B cell (primary cell): ENCODE data around the gene MAEA.

Experiments
- EZH2 ChIP-seq: IDR thresholded peaks from 2 replicates; pipeline ENCODE4 v1.6.1; 2012; ENCODE audit warnings: borderline replicate concordance, low read depth, mild to moderate bottlenecking, moderate library complexity, low read length; ENCODE audit not compliant: insufficient read depth, poor library complexity, severe bottlenecking
- TF ChIP-seq, protein P1 (sequence below): fragments of 200-600 bp; IDR thresholded peaks from one replicate; pipeline ENCODE4 v1.8.0; 2022; ENCODE audit warnings: antibody characterized with exemption, mild to moderate bottlenecking

DNA sequence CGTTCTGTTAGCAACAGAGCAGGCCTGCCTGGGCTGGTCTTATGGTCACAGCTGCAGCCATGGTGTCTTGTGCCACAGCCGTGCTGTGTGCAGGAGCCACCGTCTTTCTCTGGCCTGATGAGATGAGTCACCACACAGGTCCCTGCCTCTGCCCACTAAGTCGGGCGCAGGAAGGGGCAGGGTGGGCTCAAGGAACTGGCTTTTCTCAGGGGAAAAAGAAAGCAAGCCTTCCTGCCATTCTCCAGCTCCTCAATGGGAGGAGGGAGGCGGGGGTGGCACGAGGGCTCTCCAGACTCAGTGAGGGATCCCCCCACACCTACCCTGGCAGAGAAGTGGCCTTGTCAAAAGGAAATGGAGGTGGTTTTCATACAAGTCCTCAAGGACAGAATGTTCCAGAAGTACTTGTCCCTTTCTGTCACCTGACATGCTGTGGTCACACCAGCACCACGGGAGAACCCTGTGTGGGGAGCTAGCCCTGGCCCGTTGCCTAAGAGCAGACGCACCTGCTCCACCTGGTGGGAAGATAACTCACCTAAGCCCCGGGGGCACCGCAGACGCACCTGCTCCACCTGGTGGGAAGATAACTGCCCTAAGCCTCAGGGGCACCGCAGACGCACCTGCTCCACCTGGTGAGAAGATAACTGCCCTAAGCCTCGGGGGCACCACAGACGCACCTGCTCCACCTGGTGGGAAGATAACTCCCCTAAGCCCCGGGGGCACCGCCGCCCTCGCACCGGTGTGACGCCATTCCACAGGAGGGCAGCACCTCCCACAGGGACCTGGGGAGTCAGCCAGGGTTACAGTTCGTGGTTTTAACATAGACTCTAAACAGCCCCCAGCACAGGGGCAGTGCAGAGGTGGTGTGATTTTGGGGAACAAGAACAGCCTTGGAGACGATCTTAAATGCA lies 75.8 kb downstream of the MAEA start:
- TF ChIP-seq, protein P1, sequence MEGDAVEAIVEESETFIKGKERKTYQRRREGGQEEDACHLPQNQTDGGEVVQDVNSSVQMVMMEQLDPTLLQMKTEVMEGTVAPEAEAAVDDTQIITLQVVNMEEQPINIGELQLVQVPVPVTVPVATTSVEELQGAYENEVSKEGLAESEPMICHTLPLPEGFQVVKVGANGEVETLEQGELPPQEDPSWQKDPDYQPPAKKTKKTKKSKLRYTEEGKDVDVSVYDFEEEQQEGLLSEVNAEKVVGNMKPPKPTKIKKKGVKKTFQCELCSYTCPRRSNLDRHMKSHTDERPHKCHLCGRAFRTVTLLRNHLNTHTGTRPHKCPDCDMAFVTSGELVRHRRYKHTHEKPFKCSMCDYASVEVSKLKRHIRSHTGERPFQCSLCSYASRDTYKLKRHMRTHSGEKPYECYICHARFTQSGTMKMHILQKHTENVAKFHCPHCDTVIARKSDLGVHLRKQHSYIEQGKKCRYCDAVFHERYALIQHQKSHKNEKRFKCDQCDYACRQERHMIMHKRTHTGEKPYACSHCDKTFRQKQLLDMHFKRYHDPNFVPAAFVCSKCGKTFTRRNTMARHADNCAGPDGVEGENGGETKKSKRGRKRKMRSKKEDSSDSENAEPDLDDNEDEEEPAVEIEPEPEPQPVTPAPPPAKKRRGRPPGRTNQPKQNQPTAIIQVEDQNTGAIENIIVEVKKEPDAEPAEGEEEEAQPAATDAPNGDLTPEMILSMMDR: no peak
- no peak for TF ChIP-seq EZH2
